Mesodermal cell (in vitro differentiated cells): ENCODE results near the gene GRK6.

ENCODE experiments used
- H3K27ac ChIP-seq: 2 replicates; pipeline ENCODE4 v1.7.0; 2013; ENCODE audit warnings: mild to moderate bottlenecking, low read depth, low read length, moderate library complexity; ENCODE audit not compliant: severe bottlenecking
- H3K36me3 ChIP-seq: 2 replicates; pipeline ENCODE4 v1.7.1; 2013; ENCODE audit warnings: mild to moderate bottlenecking, low read length, moderate library complexity; ENCODE audit not compliant: control insufficient read depth, insufficient read depth
- H3K4me1 ChIP-seq: one replicate; pipeline ENCODE4 v1.7.1; 2013; ENCODE audit warnings: mild to moderate bottlenecking, low read length; ENCODE audit not compliant: insufficient read depth, control insufficient read depth, poor library complexity, severe bottlenecking
- H3K4me3 ChIP-seq: 2 replicates; pipeline ENCODE4 v1.7.0; 2013; ENCODE audit warnings: low read length, control low read depth, mild to moderate bottlenecking; ENCODE audit not compliant: insufficient read depth, poor library complexity, severe bottlenecking; ENCODE audit errors: extremely low read depth
- H3K9me3 ChIP-seq: 2 replicates; pipeline ENCODE4 v1.7.1; 2013; ENCODE audit warnings: mild to moderate bottlenecking, low read length, moderate library complexity; ENCODE audit not compliant: control insufficient read depth
- WGBS, 2 experiments: methylation state at CpG; one replicate each; pipeline ENCODE4 v1.1.5; 2013; ENCODE audit warnings: missing lambda C conversion rate in 2 of 2; ENCODE audit not compliant: insufficient coverage in 2 of 2; 5-methylcytosine and 5-hydroxymethylcytosine counted together

GRK6 gene

DNA sequence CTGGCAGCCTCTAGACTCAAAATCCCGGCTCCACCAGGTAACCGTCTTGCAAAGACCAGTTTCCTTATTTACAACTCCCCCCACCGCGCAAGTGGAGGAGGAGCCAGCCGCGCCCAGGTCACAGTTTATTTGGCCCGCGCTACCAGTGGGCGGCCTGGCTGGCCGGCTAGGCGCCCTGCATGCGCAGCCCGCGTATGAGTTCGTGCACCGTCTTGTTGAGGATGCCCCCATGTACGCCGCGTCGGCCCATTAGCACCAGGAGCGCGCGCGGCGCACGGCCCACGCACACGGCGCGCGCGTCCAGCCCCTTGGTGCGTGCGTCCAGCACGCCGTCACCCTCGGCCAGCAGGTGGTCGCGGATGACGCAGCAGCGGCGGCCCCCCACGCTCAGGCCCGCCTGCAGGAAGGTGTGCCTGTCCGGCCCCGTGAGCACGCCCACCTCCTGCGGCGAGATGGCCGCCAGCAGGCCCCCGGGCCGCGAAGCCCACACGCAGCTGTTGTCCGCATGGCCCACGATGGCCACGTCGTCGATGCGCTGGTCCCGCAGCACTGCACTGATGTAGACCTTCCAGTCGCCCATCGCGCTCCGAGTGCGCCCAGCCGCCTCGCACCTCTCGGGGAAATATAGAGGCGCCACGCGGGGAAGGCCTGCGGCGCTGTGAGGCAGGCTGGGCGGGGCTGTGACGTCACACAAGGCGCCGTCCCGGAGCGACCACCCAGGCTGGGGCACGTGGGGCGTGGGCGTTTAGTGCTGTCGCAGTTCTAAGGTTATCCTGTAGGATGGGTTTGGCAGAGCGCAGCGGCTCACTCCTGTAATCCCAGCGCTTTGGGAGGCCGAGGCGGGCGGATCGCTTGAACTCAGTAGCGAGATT is 26.2 kb upstream of the GRK6 start, which contains the start of gene PFN3:
Gene PFN3, minus strand, starts transcription at position 665 of the 872 bp plus-strand sequence. Its CDS starts 85 bp downstream, at position 580.
- H3K4me1 ChIP-seq = peaks cover 6% of the 10 kb centered on the region
- WGBS, 2 experiments = 61 to 72% methylated on average over 80 to 88 of the region's 92 CpGs
- no peaks in the 10 kb centered on the region for H3K9me3 ChIP-seq
- no peak within 1 kb of the TSS for H3K4me3 ChIP-seq
- H3K36me3 ChIP-seq = no peaks in the 10 kb centered on the region
- H3K27ac ChIP-seq = no peak within 1 kb of the TSS

GRCh38 chr5:177402271-177403043 is 24.0 kb upstream of the GRK6 start:
- Histone ChIP-seq H3K4me3 (peak overlapping the region; percentile 43), H3K27ac (no peak overlapping the region), H3K9me3 (no peaks in the 10 kb centered on the region), H3K4me1 (peaks cover 6% of the 10 kb centered on the region), H3K36me3 (no peaks in the 10 kb centered on the region)
- 13% methylated on average over 37 to 40 of the region's 49 CpGs for WGBS, 2 experiments

- H3K36me3 ChIP-seq = no peaks in the 10 kb centered on the region
- H3K4me1 ChIP-seq = peaks cover 6% of the 10 kb centered on the region
- H3K27ac ChIP-seq = no peak overlapping the region
- no peaks in the 10 kb centered on the region for H3K9me3 ChIP-seq
- H3K4me3 ChIP-seq = peak overlapping the region; percentile 43
- whole genome bisulfite sequencing, 2 experiments = 3 to 4% methylated on average over 48 to 61 of the region's 61 CpGs
Observed at GRCh38 chr5:177403102-177403791, 23.2 kb upstream of the GRK6 start.

- H3K27ac ChIP-seq = no peak overlapping the region
- 2% methylated on average over 66 to 80 of the region's 93 CpGs for WGBS, 2 experiments
- peak overlapping the region; percentile 43 for H3K4me3 ChIP-seq
- no peaks in the 10 kb centered on the region for H3K9me3 ChIP-seq
- H3K4me1 ChIP-seq = peaks cover 6% of the 10 kb centered on the region
- no peaks in the 10 kb centered on the region for H3K36me3 ChIP-seq
Observed at GRCh38 chr5:177403792-177404640, 22.5 kb upstream of the GRK6 start.

DNA sequence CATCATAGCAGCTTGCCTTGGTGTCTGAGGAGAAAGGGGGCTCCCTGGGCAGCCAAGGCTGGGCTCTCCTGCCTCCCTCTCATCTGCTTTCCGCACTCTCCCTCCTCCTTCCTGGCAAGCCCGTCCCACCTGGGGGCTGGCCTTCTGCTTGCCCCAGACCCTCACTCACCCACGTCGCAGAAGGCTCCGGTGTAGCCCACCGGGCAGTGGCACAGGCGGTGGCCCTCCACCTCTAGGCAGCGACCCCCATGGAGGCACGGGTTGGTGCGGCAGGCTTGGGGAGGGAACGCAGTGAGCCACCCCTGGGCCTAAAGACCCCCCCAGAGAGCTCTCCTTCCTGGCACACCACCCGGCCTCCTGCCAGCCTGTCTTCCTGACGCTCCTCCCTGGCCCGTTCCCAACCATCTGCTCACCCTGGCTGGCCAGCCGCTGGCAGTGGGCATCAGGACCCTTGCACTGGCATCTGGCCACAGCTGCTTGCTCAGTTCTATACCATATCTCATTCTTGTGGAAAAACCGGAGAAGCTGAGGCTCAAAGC is 21.8 kb upstream of the GRK6 start:
- Histone ChIP-seq H3K36me3 (no peaks in the 10 kb centered on the region), H3K27ac (no peak overlapping the region), H3K9me3 (no peaks in the 10 kb centered on the region), H3K4me3 (peak overlapping the region; percentile 43), H3K4me1 (peaks cover 6% of the 10 kb centered on the region)
- 64 to 65% methylated on average over 10 to 13 of the region's 16 CpGs for WGBS, 2 experiments

DNA sequence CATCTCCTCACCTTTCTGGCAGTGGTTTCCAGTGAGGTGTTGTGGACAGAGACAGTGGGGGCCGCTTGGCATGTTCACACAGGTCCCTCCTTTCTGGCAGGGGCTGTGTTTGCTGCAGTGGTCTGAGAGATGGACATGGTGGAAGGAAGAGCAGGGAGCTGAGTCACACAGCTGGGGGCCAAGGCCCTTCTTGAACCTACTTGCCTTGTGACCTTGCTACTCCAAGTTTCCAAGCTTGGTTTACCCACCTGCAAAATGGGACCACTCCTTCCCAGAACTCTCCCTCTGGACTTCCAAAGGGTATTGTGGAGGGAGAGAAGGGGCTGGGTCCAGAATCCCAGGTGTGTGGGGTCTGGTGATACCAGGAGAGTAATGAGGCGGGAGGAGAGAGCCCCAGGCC is 21.2 kb upstream of the GRK6 start:
- H3K9me3 ChIP-seq = no peaks in the 10 kb centered on the region
- H3K27ac ChIP-seq = no peak overlapping the region
- no peaks in the 10 kb centered on the region for H3K36me3 ChIP-seq
- WGBS, 2 experiments = 92 to 94% methylated on average over 2 of the region's 2 CpGs
- H3K4me3 ChIP-seq = no peak overlapping the region
- peaks cover 6% of the 10 kb centered on the region for H3K4me1 ChIP-seq

DNA sequence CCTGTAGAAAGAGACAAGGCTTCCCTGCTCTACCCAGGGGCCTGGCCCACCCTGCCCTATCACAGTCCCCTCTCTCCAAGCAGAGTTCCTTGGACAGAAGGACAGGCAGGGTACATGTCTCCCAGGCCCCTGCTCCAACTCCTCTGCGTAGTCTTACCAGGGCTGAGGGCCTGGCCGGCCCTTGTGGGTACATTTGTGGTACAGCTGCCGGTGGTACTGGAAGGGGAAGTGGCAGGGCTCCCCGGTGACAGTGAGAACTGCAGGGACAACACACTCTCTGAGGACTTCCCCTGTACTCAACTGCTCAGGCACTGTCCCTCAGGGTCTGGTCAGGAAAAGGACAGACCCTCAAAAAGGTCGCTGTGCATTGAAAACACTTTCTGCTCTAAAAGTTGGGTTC is 20.7 kb upstream of the GRK6 start:
- WGBS, 2 experiments = 89% methylated on average over 4 to 5 of the region's 5 CpGs

DNA sequence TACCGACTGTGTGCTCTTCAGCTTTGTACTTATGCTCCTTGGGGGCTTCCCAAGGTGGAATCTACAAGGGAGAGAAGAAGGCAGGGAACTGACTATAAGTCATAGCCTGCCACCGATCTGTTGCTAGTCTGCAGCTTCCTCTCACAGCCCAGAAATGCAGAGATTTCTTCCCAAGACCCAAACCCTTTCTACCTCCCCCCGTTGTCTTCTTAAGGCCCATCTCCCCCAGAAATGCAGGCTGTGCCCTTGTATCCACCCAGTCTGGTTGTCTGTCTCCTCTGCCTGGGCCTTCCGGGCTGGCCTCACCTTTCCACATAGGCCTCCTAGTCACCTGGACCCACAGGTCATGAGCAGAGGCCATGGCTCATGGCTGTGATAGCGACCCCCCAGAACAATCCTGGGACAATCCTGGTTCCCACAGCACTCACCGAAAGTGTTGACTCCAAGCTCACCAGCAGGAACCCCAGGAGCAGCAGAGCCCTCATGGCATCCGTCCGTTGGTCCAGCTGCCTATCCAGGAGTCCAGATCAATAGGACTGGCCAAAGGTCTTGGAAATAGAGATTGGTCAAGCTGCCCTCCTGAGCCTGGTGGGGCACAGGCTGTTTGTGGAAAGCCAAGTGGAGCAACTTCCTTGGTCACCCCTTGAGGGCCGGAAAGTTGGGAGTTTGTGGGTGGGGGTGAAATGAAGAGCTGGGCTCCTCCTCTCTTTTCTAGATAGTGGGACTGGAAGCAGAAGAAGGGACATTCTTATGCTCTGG is 17.3 kb upstream of the GRK6 start, which contains the start of gene F12:
Gene F12, minus strand, starts transcription at position 522 of the 759 bp plus-strand sequence. Its CDS starts 37 bp downstream, at position 485.
- Histone ChIP-seq H3K4me1 (no peaks in the 10 kb centered on the region), H3K4me3 (no peak within 1 kb of the TSS), H3K36me3 (no peaks in the 10 kb centered on the region), H3K27ac (no peak within 1 kb of the TSS), H3K9me3 (no peaks in the 10 kb centered on the region)
- 92 to 98% methylated on average over 7 to 9 of the region's 9 CpGs for WGBS, 2 experiments

More for the DNA sequence above, 20.7 kb upstream of the GRK6 start:
- Histone ChIP-seq H3K27ac (no peak overlapping the region), H3K9me3 (no peaks in the 10 kb centered on the region), H3K4me3 (no peak overlapping the region), H3K4me1 (peaks cover 6% of the 10 kb centered on the region), H3K36me3 (no peaks in the 10 kb centered on the region)

DNA sequence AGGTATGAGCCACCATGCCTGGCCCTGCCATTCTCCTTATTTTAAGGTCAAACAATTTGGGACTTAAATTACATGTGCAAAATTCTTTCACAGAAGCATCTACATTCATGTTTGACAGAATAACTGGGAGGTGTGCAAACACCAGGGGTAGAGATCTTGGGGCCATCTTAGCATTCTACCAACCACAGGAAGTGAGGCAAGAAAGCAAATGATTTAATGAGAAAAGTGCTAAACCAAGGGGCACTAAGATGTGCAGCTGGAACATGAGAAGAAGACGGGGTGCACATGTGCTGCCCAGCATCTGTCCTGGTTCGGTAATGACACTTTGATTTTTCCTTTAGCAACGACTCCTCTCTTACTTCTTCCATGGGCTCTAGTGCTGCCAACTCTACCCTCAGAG is 15.9 kb upstream of the GRK6 start:
- 83 to 94% methylated on average over 3 of the region's 3 CpGs for WGBS, 2 experiments
- no peak overlapping the region for H3K27ac ChIP-seq

More for the DNA sequence above, 15.9 kb upstream of the GRK6 start:
- H3K4me3 ChIP-seq = no peak overlapping the region
- H3K4me1 ChIP-seq = no peaks in the 10 kb centered on the region
- H3K36me3 ChIP-seq = no peaks in the 10 kb centered on the region
- no peaks in the 10 kb centered on the region for H3K9me3 ChIP-seq
